GM21825 (cell line): ENCODE measurements around the gene PIGK.

Experiments
- ATAC-seq: cut with Tn5 transposase; IDR thresholded peaks from one replicate; pipeline ENCODE4 v1.9.1; 2021; ENCODE audit warnings: mild to moderate bottlenecking, moderate library complexity; ENCODE audit not compliant: unreplicated experiment

The PIGK gene

DNA sequence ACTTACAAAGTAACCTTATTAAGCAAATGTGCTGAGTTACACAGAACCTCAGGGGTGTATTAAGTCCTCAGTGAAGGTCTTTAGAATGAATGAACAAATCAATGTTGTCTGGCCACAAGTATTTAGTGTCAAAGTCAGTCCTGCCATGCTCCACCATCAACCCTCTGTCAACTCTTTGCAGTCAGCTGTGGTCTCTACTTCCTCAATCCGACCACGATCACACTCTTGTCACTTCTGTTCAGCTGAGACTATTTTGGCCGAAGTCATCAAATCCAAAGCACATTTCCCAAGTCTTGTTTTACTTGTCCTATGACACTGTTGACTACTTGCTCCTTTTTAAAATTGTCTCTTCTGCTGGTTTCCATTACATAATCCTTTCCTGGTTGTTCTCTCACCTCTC, 178.4 kb downstream of the PIGK start:
- no peak for ATAC-seq

DNA sequence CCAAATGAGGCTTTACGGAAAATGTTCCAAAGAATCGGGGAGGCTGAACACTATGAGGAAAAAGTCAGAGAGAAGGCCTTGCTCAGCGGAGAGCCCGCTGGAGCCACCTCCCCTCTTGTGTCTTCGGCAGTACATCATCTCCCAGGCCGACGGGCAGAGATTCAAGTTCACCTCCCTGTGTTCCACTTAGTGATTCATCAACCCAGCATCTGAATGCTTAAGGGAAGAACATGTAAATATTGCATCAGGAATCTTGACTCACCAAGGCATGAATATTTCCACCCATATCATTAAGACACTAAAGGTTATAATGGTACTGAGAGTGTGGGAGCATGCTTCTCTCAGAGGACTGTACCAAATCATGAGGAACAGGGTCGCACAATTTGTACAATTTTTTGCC, 179.5 kb downstream of the PIGK start:
- no peak for ATAC-seq

GRCh38 chr1:77039111-77039510, 180.1 kb downstream of the PIGK start:
- ATAC-seq: no peak
